ENCODE measurements around the gene USP33.

GRCh38 chr1:77668924-77669449 is 90.7 kb downstream of the USP33 start:
- TF ChIP-seq, protein P1, sequence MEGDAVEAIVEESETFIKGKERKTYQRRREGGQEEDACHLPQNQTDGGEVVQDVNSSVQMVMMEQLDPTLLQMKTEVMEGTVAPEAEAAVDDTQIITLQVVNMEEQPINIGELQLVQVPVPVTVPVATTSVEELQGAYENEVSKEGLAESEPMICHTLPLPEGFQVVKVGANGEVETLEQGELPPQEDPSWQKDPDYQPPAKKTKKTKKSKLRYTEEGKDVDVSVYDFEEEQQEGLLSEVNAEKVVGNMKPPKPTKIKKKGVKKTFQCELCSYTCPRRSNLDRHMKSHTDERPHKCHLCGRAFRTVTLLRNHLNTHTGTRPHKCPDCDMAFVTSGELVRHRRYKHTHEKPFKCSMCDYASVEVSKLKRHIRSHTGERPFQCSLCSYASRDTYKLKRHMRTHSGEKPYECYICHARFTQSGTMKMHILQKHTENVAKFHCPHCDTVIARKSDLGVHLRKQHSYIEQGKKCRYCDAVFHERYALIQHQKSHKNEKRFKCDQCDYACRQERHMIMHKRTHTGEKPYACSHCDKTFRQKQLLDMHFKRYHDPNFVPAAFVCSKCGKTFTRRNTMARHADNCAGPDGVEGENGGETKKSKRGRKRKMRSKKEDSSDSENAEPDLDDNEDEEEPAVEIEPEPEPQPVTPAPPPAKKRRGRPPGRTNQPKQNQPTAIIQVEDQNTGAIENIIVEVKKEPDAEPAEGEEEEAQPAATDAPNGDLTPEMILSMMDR (conservative IDR thresholded peaks at IDR 0.05 in 1 of 2, IDR thresholded peaks at IDR 0.05 in 1 of 2; ENCODE audit: extremely low read depth in 1 of 2, insufficient read depth in 1 of 2, low read depth in 1 of 2, low read length in 2 of 2), result no peak
- no peak for TF ChIP-seq EZH2 (IDR thresholded peaks at IDR 0.05; ENCODE audit: borderline replicate concordance, low read length)

Measured in mammary epithelial cell (primary cell).